GM10266 (cell line): ENCODE data around the gene PCYOX1L.

Experiments used
- DNase-seq: peaks from one replicate; pipeline ENCODE4 v3.0.0; 2012; ENCODE audit errors: extremely low spot score
- TF ChIP-seq, protein P1 (sequence below): IDR thresholded peaks from 2 replicates; pipeline ENCODE4 v1.5.1; 2012; ENCODE audit warnings: mild to moderate bottlenecking, low read depth; ENCODE audit not compliant: control insufficient read depth, insufficient read depth; ENCODE audit errors: missing control alignments

Gene PCYOX1L

DNA sequence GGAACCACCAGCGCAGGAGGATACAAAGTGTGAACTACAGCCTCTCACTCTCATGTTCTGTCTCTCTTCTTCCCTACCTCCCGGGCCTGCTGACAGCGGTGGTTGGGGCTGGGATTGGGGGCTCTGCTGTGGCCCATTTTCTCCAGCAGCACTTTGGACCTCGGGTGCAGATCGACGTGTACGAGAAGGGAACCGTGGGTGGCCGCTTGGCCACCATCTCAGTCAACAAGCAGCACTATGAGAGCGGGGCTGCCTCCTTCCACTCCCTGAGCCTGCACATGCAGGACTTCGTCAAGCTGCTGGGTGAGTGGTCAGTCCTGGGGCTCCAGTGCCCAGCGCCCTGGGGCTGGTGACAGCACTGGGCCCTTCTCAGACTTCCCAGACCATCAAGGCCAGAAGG is 4.7 kb downstream of the PCYOX1L start:
- DNase-seq = no peak
- TF ChIP-seq, protein P1, sequence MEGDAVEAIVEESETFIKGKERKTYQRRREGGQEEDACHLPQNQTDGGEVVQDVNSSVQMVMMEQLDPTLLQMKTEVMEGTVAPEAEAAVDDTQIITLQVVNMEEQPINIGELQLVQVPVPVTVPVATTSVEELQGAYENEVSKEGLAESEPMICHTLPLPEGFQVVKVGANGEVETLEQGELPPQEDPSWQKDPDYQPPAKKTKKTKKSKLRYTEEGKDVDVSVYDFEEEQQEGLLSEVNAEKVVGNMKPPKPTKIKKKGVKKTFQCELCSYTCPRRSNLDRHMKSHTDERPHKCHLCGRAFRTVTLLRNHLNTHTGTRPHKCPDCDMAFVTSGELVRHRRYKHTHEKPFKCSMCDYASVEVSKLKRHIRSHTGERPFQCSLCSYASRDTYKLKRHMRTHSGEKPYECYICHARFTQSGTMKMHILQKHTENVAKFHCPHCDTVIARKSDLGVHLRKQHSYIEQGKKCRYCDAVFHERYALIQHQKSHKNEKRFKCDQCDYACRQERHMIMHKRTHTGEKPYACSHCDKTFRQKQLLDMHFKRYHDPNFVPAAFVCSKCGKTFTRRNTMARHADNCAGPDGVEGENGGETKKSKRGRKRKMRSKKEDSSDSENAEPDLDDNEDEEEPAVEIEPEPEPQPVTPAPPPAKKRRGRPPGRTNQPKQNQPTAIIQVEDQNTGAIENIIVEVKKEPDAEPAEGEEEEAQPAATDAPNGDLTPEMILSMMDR = no peak

DNA sequence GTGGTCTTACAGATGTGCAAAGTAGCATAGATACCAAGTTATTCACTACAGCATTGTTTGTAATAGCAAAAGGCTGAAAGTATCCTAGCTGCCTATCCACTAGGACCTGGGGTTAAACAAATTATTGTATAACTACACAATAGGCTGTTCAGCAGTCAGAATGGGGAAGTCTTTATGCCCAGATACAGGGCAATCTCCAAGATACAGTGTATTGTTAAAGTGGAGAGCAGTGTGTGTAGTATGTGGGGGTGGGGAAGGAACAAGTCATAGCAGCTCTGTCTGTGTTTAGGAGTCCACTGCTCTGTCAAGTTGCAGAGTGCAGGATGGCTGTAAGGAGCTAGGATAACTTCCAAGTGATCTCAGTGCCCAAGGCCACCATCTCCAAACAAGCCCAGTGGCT is 5.5 kb downstream of the PCYOX1L start:
- no peak for DNase-seq
- TF ChIP-seq, protein P1 = no peak

- TF ChIP-seq, protein P1 = no peak
- DNase-seq = no peak
Measured at GRCh38 chr5:149363936-149364335, 6.1 kb downstream of the PCYOX1L start.

DNA sequence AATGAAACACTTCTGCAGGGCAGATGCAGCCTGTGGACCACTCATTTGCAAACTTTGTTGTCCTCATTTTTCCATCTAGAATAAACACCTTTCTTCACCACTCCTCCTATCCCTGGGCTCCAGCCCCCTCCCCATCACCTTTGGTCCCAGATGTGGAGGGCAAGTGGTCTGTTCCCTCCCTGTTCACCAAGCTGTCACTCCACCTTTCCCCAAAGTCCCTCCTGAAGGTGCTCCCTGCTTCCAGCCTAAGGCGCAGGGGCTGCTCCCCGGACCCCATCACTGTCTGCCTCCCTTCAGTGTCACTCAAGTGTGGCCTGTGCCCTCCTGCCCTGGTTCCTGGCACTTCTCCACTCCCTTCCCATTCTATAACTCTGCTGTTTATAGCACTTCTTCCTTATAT is 6.9 kb downstream of the PCYOX1L start:
- TF ChIP-seq, protein P1 = no peak
- no peak for DNase-seq

GRCh38 chr5:149365418-149365817 is 7.6 kb downstream of the PCYOX1L start:
- TF ChIP-seq, protein P1 = no peak
- no peak for DNase-seq

- TF ChIP-seq, protein P1 = no peak
- no peak for DNase-seq
Measured at GRCh38 chr5:149366169-149366729, 8.4 kb downstream of the PCYOX1L start.

DNA sequence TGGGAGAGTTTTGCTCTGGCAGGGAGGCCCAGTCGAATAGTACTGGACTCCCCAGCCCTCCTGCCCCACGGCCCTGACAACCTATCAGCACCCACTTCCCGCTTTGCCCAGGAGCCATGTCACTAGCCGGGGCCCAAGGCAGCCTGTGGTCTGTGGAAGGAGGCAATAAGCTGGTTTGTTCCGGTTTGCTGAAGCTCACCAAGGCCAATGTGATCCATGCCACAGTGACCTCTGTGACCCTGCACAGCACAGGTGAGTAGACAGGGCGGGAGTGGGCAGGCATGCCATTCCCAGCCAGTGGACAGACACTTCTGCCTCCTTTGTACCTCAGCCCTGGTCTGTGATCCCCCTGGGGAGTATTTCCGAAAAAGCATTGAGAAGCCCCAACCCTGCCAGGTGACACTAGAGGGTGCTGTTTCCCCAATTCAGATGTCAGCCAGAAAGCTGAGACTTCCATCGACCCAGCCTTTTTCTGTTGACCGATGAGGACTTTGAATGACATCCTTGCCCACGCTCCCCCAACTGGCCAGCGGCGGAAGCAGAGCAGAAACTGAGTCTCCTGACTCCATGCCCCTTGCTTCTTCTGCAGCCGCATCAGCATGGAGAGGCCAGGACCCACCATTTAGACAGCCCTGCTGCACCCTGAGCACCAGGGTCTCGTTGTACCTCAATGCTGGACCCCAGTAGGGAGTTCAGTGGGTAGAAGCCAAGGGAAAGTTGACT is 9.6 kb downstream of the PCYOX1L start:
- TF ChIP-seq, protein P1 = peak; percentile 87
- DNase-seq = peak; percentile 81
